GM12801 (cell line): Measurements from ENCODE around the gene CEP85.

Source experiments
- CTCF ChIP-seq: IDR thresholded peaks from one replicate; pipeline ENCODE4 v1.5.1; 2011; ENCODE audit warnings: control low read depth; ENCODE audit not compliant: insufficient read length; ENCODE audit errors: extremely low read depth

Gene CEP85

GRCh38 chr1:26259005-26259404 is 25.0 kb downstream of the CEP85 start:
- no peak for TF ChIP-seq CTCF

GRCh38 chr1:26259578-26259977 is 25.6 kb downstream of the CEP85 start:
- no peak for TF ChIP-seq CTCF

- TF ChIP-seq CTCF: no peak
These were observed 29.2 kb downstream of the CEP85 start for GRCh38 chr1:26263212-26263611.

GRCh38 chr1:26265405-26265804 is 31.4 kb downstream of the CEP85 start:
- TF ChIP-seq CTCF: no peak

GRCh38 chr1:26268290-26269197 is 34.5 kb downstream of the CEP85 start:
- no peak for TF ChIP-seq CTCF

GRCh38 chr1:26269198-26269550 is 35.2 kb downstream of the CEP85 start:
- no peak for TF ChIP-seq CTCF

GRCh38 chr1:26274801-26275425 is 40.9 kb downstream of the CEP85 start:
- TF ChIP-seq CTCF: no peak
